H7 (cell line): ENCODE measurements around the gene DCAF12L2. TPM values are rescaled to one million over a fixed set of nuclear protein-coding genes. Genes with fewer than 3 reads are reported as not detected.
A peak's percentile ranks its signal among the peaks of the same experiment; 100 is the strongest.
"Not testable (repeated sequence)": the region's sequence is repeated elsewhere in the genome, so short reads cannot be mapped to it uniquely, and the experiment has no call there.

ENCODE experiments used
- DNase-seq: peaks from one replicate; pipeline ENCODE4 v3.0.0; 2012
- H3K27me3 ChIP-seq: 2 replicates; pipeline ENCODE4 v1.6.0; 2011; ENCODE audit warnings: mild to moderate bottlenecking, low read length; ENCODE audit not compliant: control insufficient read depth, insufficient read depth
- H3K36me3 ChIP-seq: replicated peaks from 2 replicates; pipeline ENCODE4 v1.5.1; 2011; ENCODE audit warnings: low read length; ENCODE audit not compliant: control insufficient read depth, insufficient read depth
- H3K4me3 ChIP-seq: 2 replicates; pipeline ENCODE4 v1.5.1; 2011; ENCODE audit warnings: low read depth, mild to moderate bottlenecking, control low read depth, low read length, moderate library complexity; ENCODE audit not compliant: insufficient read depth
- total RNA-seq: library from RNA; depleted of rRNA; stranded (reverse); fragments of >200 nt; shearing (Covaris generic); gene quantifications from 2 replicates; pipeline ENCODE4 v1.2.3, GENCODE V29; 2014; rRNA removed

DCAF12L2 gene
- 1.6 and 2.1 TPM in 2 replicates for total RNA-seq

DNA sequence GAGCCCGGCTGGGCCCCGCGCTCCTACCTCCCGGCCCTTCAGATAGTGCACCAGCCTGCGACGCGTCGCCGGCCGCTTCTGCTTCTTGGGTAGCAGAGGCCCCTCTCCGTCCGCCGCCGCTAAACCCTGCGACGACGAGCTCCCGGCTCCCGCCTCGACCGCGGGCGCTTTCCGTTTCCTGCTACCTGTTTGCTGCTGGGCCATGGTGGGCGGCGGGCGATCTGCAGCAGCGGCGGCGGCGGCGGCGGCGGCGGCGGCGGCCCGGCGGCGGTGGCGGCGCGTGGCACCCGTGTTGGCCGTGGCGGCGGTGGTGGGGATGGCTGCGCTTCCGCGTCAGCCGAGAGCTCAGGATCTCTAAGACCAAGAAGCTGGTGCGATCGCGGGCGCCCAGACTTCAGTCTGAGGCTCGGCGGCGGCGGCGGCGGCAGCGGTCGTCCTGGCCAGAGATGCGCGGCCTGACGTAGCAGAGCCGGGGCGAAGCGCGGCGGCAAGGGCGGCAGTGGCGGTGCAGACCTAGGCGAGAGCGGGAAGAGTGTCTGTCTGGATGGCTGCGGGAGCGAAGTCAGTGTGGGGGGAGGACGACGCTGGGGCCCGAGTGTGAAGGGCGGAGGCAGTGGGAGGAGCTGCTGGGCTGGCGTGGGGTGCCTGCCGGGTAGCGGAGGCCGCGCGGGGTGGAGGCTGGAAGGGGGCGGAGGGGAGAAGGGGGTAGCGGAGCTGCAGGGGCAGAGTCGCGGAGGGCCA lies at the start of gene DCAF12L2:
Gene DCAF12L2 (minus strand): TSS at position 569 of the 741 bp plus-strand sequence. CDS start 365 bp downstream, at position 204.
- DNase-seq = peak; percentile 60
- Histone ChIP-seq H3K4me3 (peak within 1 kb of the TSS; percentile 31), H3K36me3 (no peaks in the 10 kb centered on the region), H3K27me3 (peaks cover 7% of the 10 kb centered on the region)

DNA sequence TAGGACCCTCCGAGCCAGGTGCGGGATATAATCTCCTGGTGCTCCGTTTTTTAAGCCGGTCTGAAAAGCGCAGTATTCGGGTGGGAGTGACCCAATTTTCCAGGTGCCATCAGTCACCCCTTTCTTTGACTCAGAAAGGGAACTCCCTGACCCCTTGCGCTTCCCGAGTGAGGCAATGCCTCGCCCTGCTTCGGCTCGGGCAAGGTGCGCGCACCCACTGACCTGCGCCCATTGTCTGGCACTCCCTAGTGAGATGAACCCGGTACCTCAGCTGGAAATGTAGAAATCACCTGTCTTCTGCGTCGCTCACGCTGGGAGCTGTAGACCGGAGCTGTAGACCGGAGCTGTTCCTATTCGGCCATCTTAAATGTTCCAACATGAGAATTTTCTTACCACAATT lies 24.8 kb upstream of the DCAF12L2 start:
- H3K4me3 ChIP-seq, DNase-seq, H3K36me3 ChIP-seq, H3K27me3 ChIP-seq: not testable (repeated sequence)

DNA sequence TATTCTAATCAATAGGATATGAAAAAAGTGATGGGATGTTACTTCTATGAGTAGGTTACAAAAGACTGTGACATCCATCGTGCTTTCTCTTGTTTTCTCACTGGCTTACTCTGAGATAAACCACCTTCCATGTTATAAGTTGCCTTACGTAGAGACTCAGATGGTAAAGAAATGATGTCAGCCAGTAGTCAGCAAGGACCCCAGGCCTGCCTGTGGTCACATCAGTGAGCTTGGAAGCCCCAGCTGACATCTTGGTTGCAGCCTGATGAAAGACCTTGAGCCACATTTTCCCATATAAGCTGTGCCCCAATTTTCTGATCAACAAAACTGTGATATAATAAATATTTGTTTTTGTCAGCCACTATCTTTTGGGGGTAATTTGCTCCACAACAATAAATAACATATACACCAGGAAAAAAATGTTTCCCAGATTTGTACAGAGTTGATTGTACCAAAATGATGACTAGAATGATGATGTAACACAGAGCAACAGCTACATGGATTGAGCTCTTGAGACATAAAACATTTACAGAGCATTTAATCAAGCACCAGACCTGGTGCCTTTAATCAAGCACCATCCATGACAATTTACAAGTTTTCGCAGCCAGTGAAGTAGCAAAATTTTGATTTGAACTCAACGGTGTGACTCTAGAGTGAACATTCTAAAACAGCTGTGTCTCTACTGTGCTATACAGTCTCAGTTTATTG lies 11.2 kb upstream of the DCAF12L2 start:
- no peak for DNase-seq
- Histone ChIP-seq H3K36me3 (no peaks in the 10 kb centered on the region), H3K4me3 (no peak overlapping the region), H3K27me3 (no peaks in the 10 kb centered on the region)

DNA sequence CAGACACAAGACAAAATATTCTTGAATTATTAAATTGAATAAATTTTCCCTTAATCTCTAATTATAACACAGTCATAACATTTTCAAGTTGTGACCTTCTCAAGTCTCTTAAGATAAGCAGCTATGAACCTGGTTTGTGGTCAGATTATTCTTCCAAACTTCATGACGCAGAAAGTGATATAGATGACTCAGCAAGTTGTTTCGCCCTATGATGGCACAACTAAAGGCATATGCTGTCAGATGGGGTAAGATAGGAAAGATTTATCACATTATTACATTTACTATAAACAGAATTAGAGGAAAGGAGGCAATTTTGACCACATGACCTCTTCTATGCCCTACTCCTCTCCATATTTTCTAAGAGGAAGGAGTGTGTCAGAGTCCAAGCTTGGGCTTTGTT lies 4.6 kb upstream of the DCAF12L2 start:
- H3K36me3 ChIP-seq = no peaks in the 10 kb centered on the region
- no peaks in the 10 kb centered on the region; the same call in 1 of the 2 replicates for H3K27me3 ChIP-seq
- H3K4me3 ChIP-seq = no peak overlapping the region
- no peak for DNase-seq

DNA sequence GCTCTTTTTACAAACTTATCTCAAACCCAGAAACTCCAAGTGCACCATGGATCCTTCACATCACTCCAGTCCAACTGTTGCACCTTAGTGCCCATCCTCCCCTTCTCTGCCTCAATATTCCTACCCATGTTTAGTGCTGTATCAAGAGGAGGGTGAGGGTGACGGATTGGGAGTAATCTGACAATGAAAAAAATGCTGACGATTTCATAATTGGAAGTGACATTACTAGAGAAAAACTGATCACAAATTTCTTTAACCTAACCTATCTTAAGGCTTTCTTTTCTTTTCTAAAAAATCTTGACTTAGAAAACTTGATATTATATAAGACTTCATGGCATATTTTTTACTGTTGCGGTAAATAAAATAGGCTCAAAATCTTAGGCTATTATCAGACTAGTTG lies 1.5 kb upstream of the DCAF12L2 start:
- Histone ChIP-seq H3K27me3 (peaks cover 7% of the 10 kb centered on the region), H3K4me3 (no peak overlapping the region), H3K36me3 (no peaks in the 10 kb centered on the region)
- no peak for DNase-seq

DNA sequence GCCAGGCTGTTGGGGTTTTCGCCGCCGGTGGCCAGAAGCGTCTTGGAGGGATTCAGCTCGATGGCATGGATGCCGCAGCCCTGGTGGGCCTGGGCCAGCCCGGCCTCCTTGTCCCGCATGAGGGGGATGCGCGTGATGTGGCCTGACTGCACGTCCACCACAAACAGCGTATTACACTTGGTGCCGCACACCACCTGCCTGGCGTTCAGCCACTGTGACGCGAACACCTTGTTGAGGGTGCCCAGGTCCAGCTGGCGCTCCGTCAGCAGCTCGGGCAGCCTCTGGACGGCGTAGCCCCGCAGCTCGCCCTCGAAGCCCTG lies 728 bp downstream of the DCAF12L2 start:
- DNase-seq = no peak
- H3K36me3 ChIP-seq = no peaks in the 10 kb centered on the region
- H3K4me3 ChIP-seq = peak overlapping the region; percentile 31
- H3K27me3 ChIP-seq = peaks cover 7% of the 10 kb centered on the region

DNA sequence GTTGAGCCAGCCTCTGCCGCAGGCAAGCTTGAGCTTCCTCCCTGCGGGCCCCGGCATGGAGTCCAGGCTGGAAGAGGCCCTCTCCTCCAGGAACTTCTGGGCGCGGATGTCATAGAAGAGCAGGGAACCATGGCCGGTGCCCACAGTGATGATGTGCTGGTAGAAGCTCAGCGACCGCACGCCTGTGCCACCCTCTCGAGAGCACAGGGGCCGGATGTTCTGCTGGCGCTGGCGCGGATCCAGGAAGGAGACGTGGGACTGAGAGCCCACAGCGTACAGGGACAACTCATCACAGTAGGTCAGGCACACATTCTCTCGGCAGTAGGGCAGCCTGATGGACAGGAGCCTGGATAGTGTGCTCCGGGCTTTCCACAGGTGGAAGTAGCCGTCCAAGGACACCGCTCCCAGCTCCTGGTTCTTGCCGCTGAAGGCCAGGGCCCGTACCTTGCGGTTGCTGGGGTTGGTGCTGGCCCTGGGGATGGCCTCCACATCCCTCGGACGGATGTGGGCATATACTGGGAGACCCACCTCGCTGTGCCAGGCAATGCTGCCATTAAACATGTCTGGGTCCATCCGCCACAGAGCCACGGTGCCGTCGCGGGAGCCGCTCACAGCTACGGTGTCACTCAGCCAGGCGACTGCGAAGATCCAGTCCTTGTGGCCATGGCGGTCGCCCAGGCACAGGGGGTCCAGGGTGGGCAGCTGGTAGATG lies 1.2 kb downstream of the DCAF12L2 start:
- no peaks in the 10 kb centered on the region for H3K36me3 ChIP-seq
- H3K27me3 ChIP-seq = peaks cover 7% of the 10 kb centered on the region
- H3K4me3 ChIP-seq = no peak overlapping the region
- no peak for DNase-seq

DNA sequence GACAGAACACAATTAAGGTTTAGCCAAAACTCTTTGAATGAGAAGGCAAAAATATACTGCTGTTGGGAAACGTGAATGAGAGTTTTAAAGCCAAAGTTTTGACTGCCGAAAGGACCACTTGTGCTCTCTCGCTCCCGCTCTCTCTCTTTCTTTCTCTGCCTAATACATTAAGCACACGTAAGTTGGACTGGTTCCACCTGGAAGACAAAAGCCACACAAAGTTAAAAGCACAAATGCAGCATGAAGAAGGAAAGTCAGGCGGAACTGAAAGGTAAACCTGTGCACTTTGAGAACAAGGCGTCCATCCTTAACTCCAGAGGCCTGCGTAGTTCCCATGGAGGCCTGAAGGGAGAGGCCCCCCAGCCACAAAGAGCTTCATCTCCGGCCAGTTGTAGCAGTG lies 1.9 kb downstream of the DCAF12L2 start:
- Histone ChIP-seq H3K4me3 (no peak overlapping the region), H3K36me3 (no peaks in the 10 kb centered on the region), H3K27me3 (peaks cover 7% of the 10 kb centered on the region)
- DNase-seq = no peak

DNA sequence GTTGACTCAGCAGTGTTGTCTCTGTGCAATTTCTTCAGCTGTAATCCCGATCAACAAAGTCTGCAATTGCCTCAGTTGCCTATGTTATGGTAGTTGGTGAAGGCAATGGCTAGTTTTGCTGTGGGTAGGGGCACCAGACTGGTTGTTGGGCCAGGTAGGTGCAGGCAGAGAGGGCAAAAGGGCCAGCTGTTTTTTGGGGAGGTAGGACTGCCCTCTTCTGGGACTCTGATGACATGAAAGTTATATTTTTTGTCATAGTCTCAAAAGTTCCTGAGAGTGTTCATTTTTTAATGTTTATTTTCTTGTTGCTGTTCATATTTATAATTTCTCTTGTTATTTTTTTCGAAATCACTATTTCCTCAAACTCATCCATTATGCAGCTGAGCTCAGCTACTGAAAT lies 25.1 kb downstream of the DCAF12L2 start:
- Histone ChIP-seq H3K36me3 (no peaks in the 10 kb centered on the region), H3K4me3 (no peak overlapping the region), H3K27me3 (no peaks in the 10 kb centered on the region)
- DNase-seq = no peak

DNA sequence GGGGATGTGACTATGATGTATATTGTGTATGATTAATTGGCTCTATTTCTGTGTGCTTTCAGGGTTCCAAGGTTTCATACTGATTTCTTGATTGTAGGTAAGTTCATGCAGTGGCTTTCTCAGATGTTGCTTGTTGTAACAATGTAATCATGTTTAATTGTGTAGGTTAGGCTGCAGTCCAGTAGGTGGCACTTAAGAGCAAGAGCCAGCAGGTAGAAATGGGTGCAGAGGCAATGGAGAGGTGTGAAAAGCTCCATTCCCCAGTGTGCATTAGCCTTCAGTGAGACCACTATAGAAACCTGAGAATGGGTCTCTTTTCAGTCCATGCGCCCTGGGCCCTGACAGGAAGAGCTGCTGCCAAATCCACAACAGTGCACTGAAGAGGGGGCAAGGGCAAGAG lies 28.2 kb downstream of the DCAF12L2 start:
- peak; percentile 16 for DNase-seq
- H3K4me3 ChIP-seq = no peak overlapping the region
- H3K27me3 ChIP-seq = no peaks in the 10 kb centered on the region
- H3K36me3 ChIP-seq = no peaks in the 10 kb centered on the region

DNA sequence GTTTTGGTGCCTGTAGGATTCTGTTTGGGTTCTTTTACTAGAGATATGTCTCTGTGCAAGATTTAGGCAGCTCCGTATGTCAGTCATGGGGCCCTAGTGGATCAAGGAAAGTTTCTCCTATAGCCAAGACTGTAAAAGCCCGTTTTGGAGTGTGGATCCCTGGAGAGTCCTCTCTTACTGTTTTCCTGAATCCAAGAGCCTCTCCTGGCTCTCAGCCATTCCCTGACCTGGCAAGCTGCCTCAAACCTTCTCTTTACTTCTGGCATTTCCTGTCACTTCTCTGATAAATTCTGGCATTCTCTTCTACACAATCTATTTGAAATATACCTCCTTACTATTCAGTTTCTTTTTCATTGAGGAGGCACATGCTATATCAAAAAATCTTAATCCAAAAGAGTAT lies 41.4 kb downstream of the DCAF12L2 start:
- DNase-seq = no peak
- no peaks in the 10 kb centered on the region for H3K36me3 ChIP-seq
- H3K4me3 ChIP-seq = no peak overlapping the region
- H3K27me3 ChIP-seq = no peaks in the 10 kb centered on the region
